K562 (cell line): ENCODE measurements around the gene NAV2. TPM values are rescaled to one million over a fixed set of nuclear protein-coding genes. Genes with fewer than 3 reads are reported as not detected.

Experiments used
- BRCA1 ChIP-seq, 2 experiments: fragments of 450-650 bp in 1 of 2; sonication (generic) in 1 of 2; formaldehyde crosslinking in 1 of 2; IDR thresholded peaks; 2 replicates each; pipeline versions ENCODE4 v1.5.0 to v1.6.1; 2017 to 2020; ENCODE audit warnings: mild to moderate bottlenecking in 1 of 2, missing genetic modification reagents in 1 of 2
- CBX2 ChIP-seq: fragments of 200-600 bp; sonication (generic); IDR thresholded peaks from one replicate; pipeline ENCODE4 v1.6.1; 2012; ENCODE audit warnings: mild to moderate bottlenecking, low read length, inconsistent platforms; ENCODE audit not compliant: insufficient read depth, poor library complexity, severe bottlenecking
- E2F1 ChIP-seq: sonication (generic); formaldehyde crosslinking; IDR thresholded peaks from 2 replicates; pipeline ENCODE4 v1.8.1; 2023; ENCODE audit warnings: mild to moderate bottlenecking, missing genetic modification reagents, moderate library complexity
- EWSR1 ChIP-seq: fragments of 450-650 bp; IDR thresholded peaks from 2 replicates; pipeline ENCODE4 v1.6.1; 2018; ENCODE audit warnings: borderline replicate concordance, mild to moderate bottlenecking, low read depth, moderate library complexity; ENCODE audit not compliant: partially characterized antibody
- GABPB2 ChIP-seq: fragments of 250-450 bp; sonication (Bioruptor Pico); conservative IDR thresholded peaks from 2 replicates; pipeline ENCODE4 v1.5.1; 2021; ENCODE audit warnings: mild to moderate bottlenecking
- HDAC3 ChIP-seq: fragments of 450-650 bp; IDR thresholded peaks from 2 replicates; pipeline ENCODE4 v1.6.1; 2018; ENCODE audit warnings: borderline replicate concordance, mild to moderate bottlenecking, moderate library complexity; ENCODE audit not compliant: partially characterized antibody
- HMGXB4 ChIP-seq: sonication (generic); formaldehyde crosslinking; IDR thresholded peaks from 2 replicates; pipeline ENCODE4 v1.8.1; 2023; ENCODE audit warnings: mild to moderate bottlenecking, missing genetic modification reagents
- PBX2 ChIP-seq, 2 experiments: IDR thresholded peaks in 1 of 2; conservative IDR thresholded peaks in 1 of 2; 2 replicates each; pipeline ENCODE4 v1.6.1; 2016; ENCODE audit warnings: low read depth in 2 of 2, mild to moderate bottlenecking in 1 of 2, missing compliant biosample characterization in 1 of 2, missing genetic modification characterization in 1 of 2, moderate library complexity in 1 of 2
- THRAP3 ChIP-seq: fragments of 450-650 bp; IDR thresholded peaks from 2 replicates; pipeline ENCODE4 v1.6.1; 2016; ENCODE audit warnings: mild to moderate bottlenecking, inconsistent platforms, borderline replicate concordance
- TSC22D4 ChIP-seq: fragments of 450-650 bp; IDR thresholded peaks from 2 replicates; pipeline ENCODE4 v1.6.1; 2016; ENCODE audit warnings: missing genetic modification characterization, missing biosample characterization, control low read depth
- ZBTB8A ChIP-seq: fragments of 450-650 bp; IDR thresholded peaks from 2 replicates; pipeline ENCODE4 v1.6.1; 2018; ENCODE audit warnings: mild to moderate bottlenecking, moderate library complexity; ENCODE audit not compliant: partially characterized antibody
- ZBTB9 ChIP-seq: fragments of 450-650 bp; formaldehyde crosslinking; IDR thresholded peaks from 2 replicates; pipeline ENCODE4 v1.4.0; 2020; ENCODE audit warnings: mild to moderate bottlenecking, moderate library complexity
- ZNF274 ChIP-seq: IDR thresholded peaks from 2 replicates; pipeline ENCODE4 v1.6.1; 2011; ENCODE audit warnings: low read depth, mild to moderate bottlenecking, low read length, moderate library complexity, borderline replicate concordance
- ZNF707 ChIP-seq: fragments of 250-450 bp; sonication (Bioruptor Pico); conservative IDR thresholded peaks from 2 replicates; pipeline ENCODE4 v1.8.0; 2022; ENCODE audit warnings: inconsistent platforms, mild to moderate bottlenecking, moderate library complexity
- polyA plus RNA-seq, 8 experiments: library from polyadenylated mRNA; depleted of rRNA in 4 of 8; stranded (reverse) in 5 of 8; unstranded in 3 of 8; fragments of >200 nt; fragmentation: Nextera tagmentation in 2 of 8; fragmentation: Illumina TruSeq in 1 of 8; extraction: Ambion mirVana in 2 of 8; extraction: Trizol in 1 of 8; gene quantifications; 2 replicates each; pipeline versions ENCODE4 v1.2.1 to v1.2.3, GENCODE V29; 2011 to 2014; ENCODE audit warnings: inconsistent platforms in 1 of 8, missing spikeins in 1 of 8
- total RNA-seq, 7 experiments: library from RNA; depleted of rRNA in 6 of 7; stranded (reverse); fragments of >200 nt in 6 of 7; fragmentation: Illumina TruSeq in 2 of 7; extraction: Trizol in 2 of 7; gene quantifications; 2 replicates each; pipeline versions ENCODE4 v1.2.1 to v1.2.3, GENCODE V29; 2011 to 2021; ENCODE audit warnings: low replicate concordance in 1 of 7

The NAV2 gene
- total and polyA plus RNA-seq, 9 of the 15 experiments (the other 6 are each of a cell fraction or from before 2014, with no cell fraction given) = 0.03 to 0.35 (median 0.05) TPM

GRCh38 chr11:19980957-19981669, 268.5 kb downstream of the NAV2 start (continued):
- TF ChIP-seq ZNF274 (no peak), ZNF707 (0 out of 2 replicates have a peak, but pooled peaks have one; percentile 43), BRCA1 (IDR thresholded peaks at IDR 0.05) (no peak), BRCA1 (CRISPR knock-in tag; IDR thresholded peaks at IDR 0.05) (no peak), ZBTB9 (CRISPR knock-in tag) (peak; percentile 54; the same call in 1 of the 2 replicates), TSC22D4 (no peak), ZBTB8A (no peak), PBX2 (CRISPR knock-in tag; IDR thresholded peaks at IDR 0.05; ENCODE audit: low read depth) (no peak), PBX2 (tag; conservative IDR thresholded peaks at IDR 0.05; ENCODE audit: low read depth) (no peak), GABPB2 (CRISPR knock-in tag) (no peak), CBX2 (no peak), HDAC3 (peak; percentile 38), E2F1 (no peak), EWSR1 (no peak), HMGXB4 (CRISPR knock-in tag) (no peak), THRAP3 (no peak)
